CD14-positive monocyte (primary cell): ENCODE data around the gene DCAF12. TPM values are rescaled to one million over a fixed set of nuclear protein-coding genes. Genes with fewer than 3 reads are reported as not detected.

Experiments used
- DNase-seq, 3 donors: peaks; one replicate each; pipeline ENCODE4 v3.0.0-alpha.2; 2011 to 2022
- H2AFZ ChIP-seq: 2 replicates; pipeline ENCODE4 v1.6.0; 2012; ENCODE audit warnings: mild to moderate bottlenecking, low read depth, low read length, inconsistent platforms; ENCODE audit not compliant: insufficient read depth, poor library complexity, severe bottlenecking
- H3K27ac ChIP-seq, 2 donors: 1 replicate in 1 of 2; 2 replicates in 1 of 2; pipeline ENCODE4 v1.5.1; 2012 to 2013; ENCODE audit warnings: low read length in 2 of 2, control low read depth in 1 of 2, inconsistent platforms in 1 of 2, low read depth in 1 of 2, mild to moderate bottlenecking in 1 of 2
- H3K27me3 ChIP-seq, 2 donors: one replicate each; pipeline versions ENCODE4 v1.6.0 to v1.6.1; 2011 to 2013; ENCODE audit warnings: low read length in 2 of 2; ENCODE audit not compliant: control insufficient read depth in 2 of 2, insufficient read depth in 2 of 2
- H3K36me3 ChIP-seq, 2 donors: replicated peaks in 1 of 2; 1 replicate in 1 of 2; 2 replicates in 1 of 2; pipeline versions ENCODE4 v1.5.1 to v1.6.1; 2012 to 2013; ENCODE audit warnings: low read length in 2 of 2, control low read depth in 1 of 2, inconsistent platforms in 1 of 2, mild to moderate bottlenecking in 1 of 2; ENCODE audit not compliant: insufficient read depth in 2 of 2, control insufficient read depth in 1 of 2
- H3K4me1 ChIP-seq, 2 donors: 1 replicate in 1 of 2; 2 replicates in 1 of 2; pipeline versions ENCODE4 v1.5.1 to v1.6.1; 2012 to 2013; ENCODE audit warnings: low read length in 2 of 2, control low read depth in 1 of 2, inconsistent platforms in 1 of 2, mild to moderate bottlenecking in 1 of 2, moderate library complexity in 1 of 2; ENCODE audit not compliant: insufficient read depth in 2 of 2, control insufficient read depth in 1 of 2
- H3K4me2 ChIP-seq: replicated peaks from 2 replicates; pipeline ENCODE3; 2012; ENCODE audit warnings: low read length, moderate library complexity, mild to moderate bottlenecking; ENCODE audit not compliant: poor library complexity, severe bottlenecking; ENCODE audit errors: extremely low read depth
- H3K4me3 ChIP-seq, 3 experiments: fragments of 200-600 bp in 1 of 3; sonication (generic) in 1 of 3; replicated peaks in 1 of 3; 1 replicate in 2 of 3; 2 replicates in 1 of 3; pipeline ENCODE4 v1.5.1; 2011 to 2013; ENCODE audit warnings: low read length in 3 of 3, mild to moderate bottlenecking in 3 of 3, control low read depth in 2 of 3, low read depth in 2 of 3, inconsistent platforms in 1 of 3, moderate library complexity in 1 of 3
- H3K79me2 ChIP-seq: 2 replicates; pipeline ENCODE4 v1.6.0; 2012; ENCODE audit warnings: mild to moderate bottlenecking, control low read depth, inconsistent platforms, low read length, moderate library complexity; ENCODE audit not compliant: insufficient read depth
- H3K9ac ChIP-seq: 2 replicates; pipeline ENCODE4 v1.6.0; 2017; ENCODE audit warnings: low read length, mild to moderate bottlenecking; ENCODE audit not compliant: insufficient read depth, poor library complexity, severe bottlenecking
- H3K9me3 ChIP-seq, 2 donors: replicated peaks in 1 of 2; 1 replicate in 1 of 2; 2 replicates in 1 of 2; pipeline versions ENCODE4 v1.5.1 to v1.6.1; 2012 to 2013; ENCODE audit warnings: low read length in 2 of 2, control low read depth in 1 of 2; ENCODE audit not compliant: control insufficient read depth in 1 of 2, insufficient read depth in 1 of 2
- H4K20me1 ChIP-seq: 2 replicates; pipeline ENCODE4 v1.6.0; 2012; ENCODE audit warnings: mild to moderate bottlenecking, low read length, control low read depth, moderate library complexity; ENCODE audit not compliant: insufficient read depth
- H3K27ac Mint-ChIP-seq, 7 donors: one replicate each; pipeline ENCODE4 v1.8.0; 2020; ENCODE audit warnings: mild to moderate bottlenecking in 7 of 7, mixed read lengths in 7 of 7, moderate library complexity in 6 of 7, inconsistent platforms in 2 of 7
- H3K27me3 Mint-ChIP-seq, 3 donors: one replicate each; pipeline ENCODE4 v1.8.0; 2021 to 2022; ENCODE audit warnings: low read depth in 3 of 3, mild to moderate bottlenecking in 3 of 3, mixed read lengths in 3 of 3, moderate library complexity in 3 of 3, inconsistent platforms in 1 of 3
- H3K36me3 Mint-ChIP-seq, 2 donors: one replicate each; pipeline ENCODE4 v1.8.0; 2020; ENCODE audit warnings: mixed read lengths in 2 of 2, inconsistent platforms in 1 of 2, mild to moderate bottlenecking in 1 of 2
- H3K4me1 Mint-ChIP-seq: one replicate; pipeline ENCODE4 v1.8.0; 2020; ENCODE audit warnings: mild to moderate bottlenecking, mixed read lengths
- H3K4me3 Mint-ChIP-seq, 2 donors: one replicate each; pipeline ENCODE4 v1.8.0; 2020; ENCODE audit warnings: mild to moderate bottlenecking in 2 of 2, mixed read lengths in 2 of 2, moderate library complexity in 1 of 2
- H3K9me3 Mint-ChIP-seq, 7 donors: one replicate each; pipeline ENCODE4 v1.8.0; 2020 to 2022; ENCODE audit warnings: mixed read lengths in 7 of 7, mild to moderate bottlenecking in 6 of 7, moderate library complexity in 6 of 7, inconsistent platforms in 2 of 7
- WGBS: methylation state at CpG from one replicate; pipeline ENCODE4 v1.1.5; 2013; ENCODE audit warnings: missing lambda C conversion rate; ENCODE audit not compliant: insufficient coverage; 5-methylcytosine and 5-hydroxymethylcytosine counted together
- intact Hi-C, 2 donors: fragments of 100-400 bp; cut with micrococcal nuclease; formaldehyde crosslinking; loops; one replicate each; pipeline versions ENCODE4 v1.15.0 to v1.15.1; 2023
- polyA plus RNA-seq, 3 donors: library from polyadenylated mRNA; depleted of rRNA in 1 of 3; unstranded in 2 of 3; stranded (reverse) in 1 of 3; fragments of 300-500 nt in 2 of 3; fragments of >200 nt in 1 of 3; fragmentation: Illumina TruSeq in 2 of 3; gene quantifications; 1 replicate in 2 of 3; 2 replicates in 1 of 3; pipeline ENCODE4 v1.2.3, GENCODE V29; 2012 to 2021
- TF ChIP-seq, protein P1 (sequence below): fragments of 200-600 bp; IDR thresholded peaks from one replicate; pipeline ENCODE4 v1.8.0; 2022; ENCODE audit warnings: antibody characterized with exemption, mild to moderate bottlenecking

DCAF12 gene
- polyA plus RNA-seq, 3 donors = 14.6 to 35.5 (median 22.4) TPM

GRCh38 chr9:34085581-34086500 is 40.7 kb downstream of the DCAF12 start:
- Mint-ChIP-seq H3K9me3 (no peaks in the 10 kb centered on the region), H3K27me3 (no peaks in the 10 kb centered on the region), H3K36me3 (peaks cover 53 to 63% of the 10 kb centered on the region in 2 donors), H3K4me1 (no peaks in the 10 kb centered on the region), H3K4me3 (no peak overlapping the region), H3K27ac (peak overlapping the region in 1 of 7 donors; percentile 71)
- Histone ChIP-seq H2AFZ (no peak overlapping the region), H3K79me2 (no peaks in the 10 kb centered on the region), H3K27me3 (no peaks in the 10 kb centered on the region), H3K27ac (no peak overlapping the region), H3K4me3 (no peak overlapping the region), H3K4me2 (no peak overlapping the region), H3K9me3 (no peaks in the 10 kb centered on the region), H3K9ac (no peak overlapping the region), H3K36me3 (peaks cover 52 to 66% of the 10 kb centered on the region in 2 donors), H3K4me1 (no peaks in the 10 kb centered on the region), H4K20me1 (peaks cover 52% of the 10 kb centered on the region)
- 90% methylated on average over 4 of the region's 6 CpGs for WGBS
- TF ChIP-seq, protein P1, sequence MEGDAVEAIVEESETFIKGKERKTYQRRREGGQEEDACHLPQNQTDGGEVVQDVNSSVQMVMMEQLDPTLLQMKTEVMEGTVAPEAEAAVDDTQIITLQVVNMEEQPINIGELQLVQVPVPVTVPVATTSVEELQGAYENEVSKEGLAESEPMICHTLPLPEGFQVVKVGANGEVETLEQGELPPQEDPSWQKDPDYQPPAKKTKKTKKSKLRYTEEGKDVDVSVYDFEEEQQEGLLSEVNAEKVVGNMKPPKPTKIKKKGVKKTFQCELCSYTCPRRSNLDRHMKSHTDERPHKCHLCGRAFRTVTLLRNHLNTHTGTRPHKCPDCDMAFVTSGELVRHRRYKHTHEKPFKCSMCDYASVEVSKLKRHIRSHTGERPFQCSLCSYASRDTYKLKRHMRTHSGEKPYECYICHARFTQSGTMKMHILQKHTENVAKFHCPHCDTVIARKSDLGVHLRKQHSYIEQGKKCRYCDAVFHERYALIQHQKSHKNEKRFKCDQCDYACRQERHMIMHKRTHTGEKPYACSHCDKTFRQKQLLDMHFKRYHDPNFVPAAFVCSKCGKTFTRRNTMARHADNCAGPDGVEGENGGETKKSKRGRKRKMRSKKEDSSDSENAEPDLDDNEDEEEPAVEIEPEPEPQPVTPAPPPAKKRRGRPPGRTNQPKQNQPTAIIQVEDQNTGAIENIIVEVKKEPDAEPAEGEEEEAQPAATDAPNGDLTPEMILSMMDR = no peak
- DNase-seq = no peak
- intact Hi-C loops = no loop called here

- Histone ChIP-seq H2AFZ (no peak overlapping the region), H3K4me1 (no peaks in the 10 kb centered on the region), H3K27me3 (no peaks in the 10 kb centered on the region), H3K27ac (no peak overlapping the region), H3K4me2 (no peak overlapping the region), H3K36me3 (peaks cover 42 to 53% of the 10 kb centered on the region in 2 donors), H3K9ac (no peak overlapping the region), H3K4me3 (no peak overlapping the region), H3K79me2 (no peaks in the 10 kb centered on the region), H3K9me3 (no peaks in the 10 kb centered on the region), H4K20me1 (peaks cover 40% of the 10 kb centered on the region)
- peak overlapping the region in 1 of 7 donors; percentile 48 for H3K27ac Mint-ChIP-seq
- intact Hi-C loops = no loop called here
- DNase-seq = no peak
- H3K4me3 Mint-ChIP-seq = no peak overlapping the region
- no peaks in the 10 kb centered on the region for H3K4me1 Mint-ChIP-seq
- H3K9me3 Mint-ChIP-seq = no peaks in the 10 kb centered on the region
- no peaks in the 10 kb centered on the region for H3K27me3 Mint-ChIP-seq
- WGBS = 25% methylated on average over 1 of the region's 1 CpG
- peaks cover 42 to 50% of the 10 kb centered on the region in 2 donors for H3K36me3 Mint-ChIP-seq
- TF ChIP-seq, protein P1 = no peak
Measured at GRCh38 chr9:34084562-34084961, 41.9 kb downstream of the DCAF12 start.
